NCI-H524 treated with DMSO at 0.1 percent for 48 hours (cell line): ENCODE measurements around the gene B4GALNT4.
"Not testable (repeated sequence)": the region's sequence is repeated elsewhere in the genome, so short reads cannot be mapped to it uniquely, and the experiment has no call there.

ENCODE experiments used
- DNase-seq: peaks from one replicate; lab custom pipeline; 2025; lab: John Stamatoyannopoulos, UW

Gene B4GALNT4

DNA sequence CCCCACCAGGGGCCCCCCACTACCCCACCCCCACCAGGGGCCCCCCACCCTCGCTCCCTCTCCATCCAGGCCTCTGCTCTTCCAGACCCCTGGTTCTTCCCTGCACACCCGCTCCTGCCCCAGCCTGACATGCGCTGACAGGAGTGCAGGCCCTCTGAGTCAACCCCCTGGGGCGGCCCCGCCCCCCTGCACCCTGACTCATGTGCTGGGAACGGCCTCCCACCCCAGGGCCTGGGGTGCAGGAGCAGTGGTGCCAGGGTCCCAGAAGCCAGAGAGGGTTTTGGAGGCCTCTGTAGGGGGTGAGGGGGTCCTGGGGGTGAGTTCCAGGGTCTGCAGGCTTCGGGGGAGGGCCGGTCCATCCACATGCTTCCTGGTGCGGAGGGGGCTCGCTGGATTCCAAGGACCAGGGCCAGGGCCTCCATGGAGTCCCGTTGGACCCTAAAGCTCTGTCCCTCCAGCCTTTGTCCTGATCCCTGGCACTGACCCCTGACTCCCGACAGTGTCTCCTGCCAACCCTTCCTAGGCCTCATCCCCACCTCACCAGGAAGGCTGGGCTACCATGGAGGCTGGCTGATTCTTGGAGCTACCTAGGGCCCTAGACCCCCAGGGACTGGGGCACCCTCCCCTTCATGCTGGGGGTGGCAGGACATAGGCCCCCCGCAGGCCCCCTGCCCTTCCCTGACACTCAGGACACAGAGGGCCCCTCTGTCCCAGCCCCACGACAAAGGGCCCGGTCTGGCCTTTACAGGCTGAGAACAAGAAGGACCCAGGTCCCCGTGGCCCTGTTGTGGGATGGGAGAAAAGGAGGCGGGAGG lies 24.1 kb downstream of the B4GALNT4 start:
- DNase-seq: no peak

DNA sequence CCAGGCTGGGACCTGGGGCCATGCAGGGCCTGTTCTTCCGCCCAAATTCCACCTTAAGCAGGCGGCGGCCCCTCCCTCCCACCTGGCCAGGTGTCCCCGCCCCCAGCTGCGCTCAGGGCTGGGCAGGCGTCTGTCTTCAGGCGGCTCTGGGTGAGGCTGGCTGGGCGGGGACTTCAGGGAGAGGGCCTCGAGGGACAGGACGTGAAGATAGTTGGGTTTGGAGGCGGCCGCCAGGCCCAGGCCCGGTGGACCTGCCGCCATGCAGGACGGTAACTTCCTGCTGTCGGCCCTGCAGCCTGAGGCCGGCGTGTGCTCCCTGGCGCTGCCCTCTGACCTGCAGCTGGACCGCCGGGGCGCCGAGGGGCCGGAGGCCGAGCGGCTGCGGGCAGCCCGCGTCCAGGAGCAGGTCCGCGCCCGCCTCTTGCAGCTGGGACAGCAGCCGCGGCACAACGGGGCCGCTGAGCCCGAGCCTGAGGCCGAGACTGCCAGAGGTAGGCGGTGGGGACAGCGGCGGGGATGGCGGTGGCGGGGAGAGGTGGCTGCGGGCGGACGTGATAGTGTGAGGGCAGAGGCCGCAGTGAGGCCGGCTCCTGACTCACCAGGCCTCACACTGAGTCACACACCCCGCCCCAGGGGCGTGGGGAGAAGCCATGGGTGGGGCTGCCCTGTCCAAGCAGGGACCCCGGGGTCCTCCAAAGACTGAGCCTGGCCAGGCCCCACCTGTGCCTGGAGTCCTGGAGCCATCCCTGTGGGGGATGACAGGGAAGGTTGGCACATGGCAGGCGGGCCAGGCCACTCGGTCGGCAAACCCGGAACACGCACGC lies 24.9 kb downstream of the B4GALNT4 start, which contains the start of gene PKP3:
PKP3 (plus strand) TSS at position 176 of the 824 bp plus-strand sequence; CDS start at position 260, 84 bp downstream.
- DNase-seq: no peak

DNA sequence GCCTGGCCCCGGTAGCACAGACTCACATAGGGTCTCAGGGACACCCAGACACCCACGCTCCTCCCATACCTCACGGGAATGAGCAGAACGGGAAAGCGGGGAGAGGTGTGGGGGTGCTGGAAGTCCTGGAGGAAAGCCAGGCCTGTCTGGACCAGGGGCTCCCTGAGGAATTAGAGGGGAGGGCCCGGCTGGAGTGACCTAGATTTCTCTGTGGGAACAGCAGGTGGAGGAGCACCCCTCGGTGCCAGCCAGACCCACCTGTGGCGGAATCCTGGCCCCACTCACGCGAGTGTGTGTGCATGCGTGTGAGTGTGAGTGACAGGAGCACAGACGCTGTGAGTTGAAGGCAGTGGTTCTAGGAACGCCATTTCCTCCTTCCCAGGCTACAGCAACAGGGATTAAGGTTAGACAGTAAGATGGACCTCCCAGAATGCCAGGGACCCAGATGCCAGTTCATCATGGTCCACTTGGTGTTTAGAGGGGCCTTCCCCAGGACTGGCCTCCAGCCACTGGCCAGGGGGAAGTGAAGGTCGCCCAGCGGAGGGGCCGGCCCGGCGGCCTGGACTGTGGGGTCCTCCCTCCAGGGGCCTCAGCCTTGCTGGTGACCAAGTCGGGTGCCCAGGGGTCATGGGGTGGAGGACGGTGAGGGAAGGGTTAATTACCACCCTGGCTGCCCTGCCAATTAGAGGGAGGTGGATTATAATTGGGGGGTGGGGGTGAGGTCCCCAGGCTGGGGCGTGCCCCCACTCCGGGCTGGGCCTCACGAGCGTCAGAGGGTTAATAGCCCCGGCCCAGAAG lies 25.8 kb downstream of the B4GALNT4 start:
- no peak for DNase-seq

DNA sequence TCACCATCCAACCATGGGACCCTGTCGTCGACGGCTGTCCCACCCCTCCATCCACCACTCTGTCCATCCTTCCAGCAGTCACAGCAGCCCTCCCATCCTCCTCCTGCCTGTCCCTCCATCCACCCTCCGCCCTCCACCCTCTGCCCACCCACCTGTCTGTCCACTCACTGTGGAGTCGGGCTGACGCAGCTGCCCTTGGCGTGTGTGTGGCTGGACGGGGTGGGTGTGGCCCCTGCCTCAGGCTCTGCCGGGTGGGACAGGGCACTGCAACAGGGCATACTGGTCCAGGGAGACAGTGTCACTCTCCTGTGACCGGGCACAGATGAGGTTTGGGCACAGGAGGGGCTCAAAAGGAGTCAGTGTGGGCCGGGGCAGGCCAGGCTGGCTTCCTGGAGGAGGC lies 26.6 kb downstream of the B4GALNT4 start:
- DNase-seq: no peak

DNA sequence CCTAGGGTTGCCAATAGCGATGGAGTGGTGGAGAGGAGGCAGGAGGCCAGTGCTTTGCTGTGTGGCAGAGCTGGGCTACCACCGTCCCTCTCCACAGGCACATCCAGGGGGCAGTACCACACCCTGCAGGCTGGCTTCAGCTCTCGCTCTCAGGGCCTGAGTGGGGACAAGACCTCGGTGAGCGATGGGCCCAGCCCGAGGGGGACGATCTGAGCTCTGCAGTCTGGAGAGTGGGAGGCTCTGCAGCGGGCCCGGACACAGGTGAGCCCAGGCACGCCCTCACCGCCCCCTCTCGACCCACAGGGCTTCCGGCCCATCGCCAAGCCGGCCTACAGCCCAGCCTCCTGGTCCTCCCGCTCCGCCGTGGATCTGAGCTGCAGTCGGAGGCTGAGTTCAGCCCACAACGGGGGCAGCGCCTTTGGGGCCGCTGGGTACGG lies 27.2 kb downstream of the B4GALNT4 start:
- no peak for DNase-seq

DNA sequence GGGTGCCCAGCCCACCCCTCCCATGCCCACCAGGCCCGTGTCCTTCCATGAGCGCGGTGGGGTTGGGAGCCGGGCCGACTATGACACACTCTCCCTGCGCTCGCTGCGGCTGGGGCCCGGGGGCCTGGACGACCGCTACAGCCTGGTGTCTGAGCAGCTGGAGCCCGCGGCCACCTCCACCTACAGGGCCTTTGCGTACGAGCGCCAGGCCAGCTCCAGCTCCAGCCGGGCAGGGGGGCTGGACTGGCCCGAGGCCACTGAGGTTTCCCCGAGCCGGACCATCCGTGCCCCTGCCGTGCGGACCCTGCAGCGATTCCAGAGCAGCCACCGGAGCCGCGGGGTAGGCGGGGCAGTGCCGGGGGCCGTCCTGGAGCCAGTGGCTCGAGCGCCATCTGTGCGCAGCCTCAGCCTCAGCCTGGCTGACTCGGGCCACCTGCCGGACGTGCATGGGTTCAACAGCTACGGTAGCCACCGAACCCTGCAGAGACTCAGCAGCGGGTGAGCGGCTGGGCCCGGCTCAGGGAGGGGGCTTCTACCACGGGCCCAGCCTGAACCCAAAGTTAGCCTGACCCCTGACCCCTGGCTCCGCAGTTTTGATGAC lies 27.7 kb downstream of the B4GALNT4 start:
- no peak for DNase-seq

DNA sequence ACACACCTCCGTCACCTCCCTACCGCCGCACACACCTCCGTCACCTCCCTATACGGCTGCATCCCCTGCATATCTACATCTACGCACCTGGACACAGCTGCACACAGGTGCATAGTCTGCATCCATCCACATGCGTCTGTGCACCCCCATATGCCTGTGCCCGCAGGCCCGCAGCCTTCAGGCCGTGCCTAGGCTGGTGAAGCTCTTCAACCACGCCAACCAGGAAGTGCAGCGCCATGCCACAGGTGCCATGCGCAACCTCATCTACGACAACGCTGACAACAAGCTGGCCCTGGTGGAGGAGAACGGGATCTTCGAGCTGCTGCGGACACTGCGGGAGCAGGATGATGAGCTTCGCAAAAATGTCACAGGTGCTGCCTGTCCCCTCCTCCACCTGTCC lies 29.5 kb downstream of the B4GALNT4 start:
- no peak for DNase-seq

DNA sequence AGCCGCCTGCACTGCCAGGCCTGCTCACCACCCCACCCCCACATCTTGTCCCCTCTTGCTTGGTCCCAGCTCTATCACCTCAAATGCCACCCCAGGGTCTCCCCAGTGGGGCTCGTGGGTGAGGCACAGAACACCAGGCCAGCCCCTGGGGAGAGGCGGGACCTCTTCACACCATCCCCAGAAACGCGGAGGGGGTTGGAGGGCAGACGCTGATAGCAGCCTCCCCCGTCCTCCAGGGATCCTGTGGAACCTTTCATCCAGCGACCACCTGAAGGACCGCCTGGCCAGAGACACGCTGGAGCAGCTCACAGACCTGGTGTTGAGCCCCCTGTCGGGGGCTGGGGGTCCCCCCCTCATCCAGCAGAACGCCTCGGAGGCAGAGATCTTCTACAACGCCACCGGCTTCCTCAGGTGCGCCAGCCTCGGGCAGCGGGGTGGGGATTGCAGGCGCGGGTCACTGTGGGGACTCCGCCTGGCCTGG lies 30.5 kb downstream of the B4GALNT4 start:
- DNase-seq: no peak

DNA sequence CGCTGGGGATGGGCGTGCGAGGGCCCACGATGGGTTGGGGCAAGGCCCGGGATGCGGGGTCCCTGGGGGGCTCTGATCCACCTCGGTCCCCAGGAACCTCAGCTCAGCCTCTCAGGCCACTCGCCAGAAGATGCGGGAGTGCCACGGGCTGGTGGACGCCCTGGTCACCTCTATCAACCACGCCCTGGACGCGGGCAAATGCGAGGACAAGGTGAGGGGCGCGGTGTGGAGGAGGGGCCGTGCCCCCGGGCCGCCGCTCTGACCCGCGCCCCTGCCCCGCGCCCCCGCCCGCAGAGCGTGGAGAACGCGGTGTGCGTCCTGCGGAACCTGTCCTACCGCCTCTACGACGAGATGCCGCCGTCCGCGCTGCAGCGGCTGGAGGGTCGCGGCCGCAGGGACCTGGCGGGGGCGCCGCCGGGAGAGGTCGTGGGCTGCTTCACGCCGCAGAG lies 31.0 kb downstream of the B4GALNT4 start:
- DNase-seq: no peak

DNA sequence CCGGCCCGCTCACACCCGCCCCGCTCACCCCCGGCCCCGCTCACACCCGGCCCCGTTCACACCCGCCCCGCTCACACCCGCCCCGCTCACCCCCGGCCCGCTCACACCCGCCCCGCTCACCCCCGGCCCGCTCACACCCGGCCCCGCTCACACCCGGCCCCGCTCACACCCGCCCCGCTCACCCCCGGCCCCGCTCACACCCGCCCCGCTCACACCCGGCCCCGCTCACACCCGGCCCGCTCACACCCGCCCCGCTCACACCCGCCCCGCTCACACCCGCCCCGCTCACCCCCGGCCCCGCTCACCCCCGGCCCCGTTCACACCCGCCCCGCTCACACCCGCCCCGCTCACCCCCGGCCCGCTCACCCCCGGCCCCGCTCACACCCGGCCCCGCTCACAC lies 31.9 kb downstream of the B4GALNT4 start:
- DNase-seq: not testable (repeated sequence)

DNA sequence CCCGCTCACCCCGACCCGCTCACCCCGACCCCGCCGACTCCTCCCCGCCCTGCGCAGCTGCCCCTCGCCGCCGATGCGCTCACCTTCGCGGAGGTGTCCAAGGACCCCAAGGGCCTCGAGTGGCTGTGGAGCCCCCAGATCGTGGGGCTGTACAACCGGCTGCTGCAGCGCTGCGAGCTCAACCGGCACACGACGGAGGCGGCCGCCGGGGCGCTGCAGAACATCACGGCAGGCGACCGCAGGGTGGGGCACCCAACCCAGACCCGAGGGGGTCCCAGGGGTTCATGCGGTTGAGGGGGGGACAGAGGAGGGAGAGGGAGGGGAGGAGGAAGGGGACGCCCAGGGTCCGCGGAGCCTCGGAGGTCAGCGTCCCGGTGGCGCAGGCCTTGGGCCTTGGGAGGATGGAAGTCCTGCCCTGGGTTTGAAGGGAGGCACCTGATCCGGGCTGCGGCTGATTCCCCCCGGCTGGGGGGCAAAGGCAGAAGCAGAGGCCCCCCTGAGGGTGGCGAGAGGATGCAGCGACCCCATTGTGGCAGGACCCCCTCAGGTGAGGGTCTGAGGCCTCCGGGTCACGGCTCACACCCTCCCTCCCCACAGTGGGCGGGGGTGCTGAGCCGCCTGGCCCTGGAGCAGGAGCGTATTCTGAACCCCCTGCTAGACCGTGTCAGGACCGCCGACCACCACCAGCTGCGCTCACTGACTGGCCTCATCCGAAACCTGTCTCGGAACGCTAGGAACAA lies 33.9 kb downstream of the B4GALNT4 start:
- DNase-seq: no peak

DNA sequence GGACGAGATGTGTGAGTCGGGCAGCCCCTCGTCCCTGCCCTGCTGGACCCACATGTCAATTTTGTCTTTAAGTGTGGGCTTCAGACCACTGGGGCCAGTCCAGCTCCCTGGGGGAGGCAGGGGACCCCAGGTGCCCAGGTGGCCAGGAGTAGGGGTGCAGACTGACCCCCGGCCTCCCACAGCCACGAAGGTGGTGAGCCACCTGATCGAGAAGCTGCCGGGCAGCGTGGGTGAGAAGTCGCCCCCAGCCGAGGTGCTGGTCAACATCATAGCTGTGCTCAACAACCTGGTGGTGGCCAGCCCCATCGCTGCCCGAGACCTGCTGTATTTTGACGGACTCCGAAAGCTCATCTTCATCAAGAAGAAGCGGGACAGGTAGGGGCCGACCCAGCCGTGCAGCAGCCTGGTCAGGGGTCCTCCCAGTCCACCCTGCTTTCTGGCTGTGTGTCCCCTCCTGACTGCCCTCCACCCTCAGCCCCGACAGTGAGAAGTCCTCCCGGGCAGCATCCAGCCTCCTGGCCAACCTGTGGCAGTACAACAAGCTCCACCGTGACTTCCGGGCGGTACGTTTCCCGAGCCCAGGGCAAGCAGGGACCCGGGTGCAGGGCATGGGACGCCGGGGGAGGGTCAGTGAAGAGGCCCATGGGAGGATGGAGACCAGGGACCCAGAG lies 34.6 kb downstream of the B4GALNT4 start:
- DNase-seq: no peak

DNA sequence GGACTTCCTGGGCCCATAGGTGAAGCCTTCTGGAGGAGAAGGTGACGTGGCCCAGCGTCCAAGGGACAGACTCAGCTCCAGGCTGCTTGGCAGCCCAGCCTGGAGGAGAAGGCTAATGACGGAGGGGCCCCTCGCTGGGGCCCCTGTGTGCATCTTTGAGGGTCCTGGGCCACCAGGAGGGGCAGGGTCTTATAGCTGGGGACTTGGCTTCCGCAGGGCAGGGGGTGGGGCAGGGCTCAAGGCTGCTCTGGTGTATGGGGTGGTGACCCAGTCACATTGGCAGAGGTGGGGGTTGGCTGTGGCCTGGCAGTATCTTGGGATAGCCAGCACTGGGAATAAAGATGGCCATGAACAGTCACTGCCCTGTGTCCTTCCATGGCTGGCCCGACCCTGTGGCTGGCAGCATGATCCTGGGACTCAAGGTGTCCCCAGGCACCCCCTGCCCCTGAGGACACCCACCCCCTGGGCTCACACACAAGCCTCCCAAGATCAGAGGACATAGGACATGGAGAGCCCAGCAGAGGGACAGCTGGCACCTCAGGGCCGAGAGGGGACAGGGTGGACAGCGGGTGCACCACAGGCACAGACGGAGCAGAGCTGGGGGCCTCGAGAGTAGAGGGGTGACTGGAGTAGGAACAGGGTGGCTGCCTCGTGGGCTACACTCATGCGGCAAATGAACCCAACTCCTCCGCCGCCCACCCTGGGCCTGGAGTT lies 35.4 kb downstream of the B4GALNT4 start:
- no peak for DNase-seq

DNA sequence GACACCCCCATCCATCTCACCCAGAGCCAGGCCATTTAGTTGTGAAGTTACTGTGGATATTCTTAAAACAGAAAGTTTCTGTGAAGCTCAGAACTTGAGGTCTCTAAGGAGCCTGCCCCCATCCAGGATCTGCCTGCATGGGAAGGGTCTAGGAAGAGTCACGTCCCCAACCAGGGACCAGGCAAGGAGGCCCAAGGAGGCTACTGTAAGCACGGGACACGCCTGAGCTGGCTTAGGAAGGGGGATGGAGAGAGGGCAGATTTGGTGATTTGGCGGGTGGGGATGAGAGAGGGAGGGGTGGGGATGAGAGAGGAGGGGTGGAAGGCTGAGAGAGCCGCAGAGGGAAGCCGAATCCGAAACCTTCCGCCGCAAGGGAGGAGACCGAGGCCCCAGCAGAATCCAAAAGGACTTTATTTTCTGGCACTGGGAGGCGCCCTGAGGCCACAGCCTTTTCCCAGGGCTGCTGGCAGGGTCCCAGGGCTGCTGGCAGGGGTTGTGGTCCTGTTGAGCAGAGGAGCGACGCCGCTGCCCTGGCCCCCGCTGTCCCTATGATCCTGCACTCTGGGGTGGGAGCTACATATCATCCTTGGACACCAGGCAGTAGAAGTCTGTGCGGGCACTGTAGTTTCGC lies 36.1 kb downstream of the B4GALNT4 start:
- no peak for DNase-seq

DNA sequence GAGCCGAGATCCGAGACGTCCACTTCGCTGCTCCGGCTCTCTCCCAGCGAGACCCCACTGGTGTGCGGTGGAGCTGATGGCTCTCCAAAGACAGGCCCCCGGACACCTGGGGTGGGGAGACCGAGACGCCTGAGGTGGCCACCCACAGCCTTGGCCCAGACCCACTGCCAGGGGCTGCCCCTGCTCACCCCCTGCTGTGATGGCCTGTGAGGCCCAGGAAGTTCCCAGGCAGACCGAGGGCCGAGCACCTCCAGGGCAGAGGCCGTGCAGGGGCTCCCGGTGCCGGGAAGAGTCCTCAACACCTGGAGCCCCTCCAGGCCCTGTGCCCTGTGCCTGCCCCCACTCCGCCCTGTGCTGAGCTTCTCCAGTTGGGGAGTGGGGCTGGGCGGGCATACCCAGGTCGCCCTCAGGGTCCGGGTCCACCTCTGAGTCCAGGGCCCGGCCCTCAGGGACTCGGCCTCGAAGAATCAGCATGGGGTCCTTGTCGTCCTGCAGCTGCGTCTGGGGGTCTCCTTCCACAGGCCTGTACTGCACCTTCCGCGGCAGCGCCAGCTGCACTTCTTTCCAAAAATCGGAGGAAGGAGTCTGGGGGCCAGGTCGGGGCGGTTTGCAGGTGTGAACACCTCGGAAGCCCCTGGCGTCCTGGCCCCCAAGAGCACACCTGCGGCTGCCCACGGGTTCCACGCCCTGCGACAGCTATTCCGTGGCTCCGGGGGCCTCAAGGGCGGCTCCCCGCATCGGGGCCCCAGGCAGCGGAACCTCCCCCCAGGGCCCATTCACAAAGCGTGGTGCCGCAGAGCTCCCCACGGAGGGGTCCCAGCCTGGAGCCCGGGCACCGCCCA lies 36.9 kb downstream of the B4GALNT4 start:
- no peak for DNase-seq

DNA sequence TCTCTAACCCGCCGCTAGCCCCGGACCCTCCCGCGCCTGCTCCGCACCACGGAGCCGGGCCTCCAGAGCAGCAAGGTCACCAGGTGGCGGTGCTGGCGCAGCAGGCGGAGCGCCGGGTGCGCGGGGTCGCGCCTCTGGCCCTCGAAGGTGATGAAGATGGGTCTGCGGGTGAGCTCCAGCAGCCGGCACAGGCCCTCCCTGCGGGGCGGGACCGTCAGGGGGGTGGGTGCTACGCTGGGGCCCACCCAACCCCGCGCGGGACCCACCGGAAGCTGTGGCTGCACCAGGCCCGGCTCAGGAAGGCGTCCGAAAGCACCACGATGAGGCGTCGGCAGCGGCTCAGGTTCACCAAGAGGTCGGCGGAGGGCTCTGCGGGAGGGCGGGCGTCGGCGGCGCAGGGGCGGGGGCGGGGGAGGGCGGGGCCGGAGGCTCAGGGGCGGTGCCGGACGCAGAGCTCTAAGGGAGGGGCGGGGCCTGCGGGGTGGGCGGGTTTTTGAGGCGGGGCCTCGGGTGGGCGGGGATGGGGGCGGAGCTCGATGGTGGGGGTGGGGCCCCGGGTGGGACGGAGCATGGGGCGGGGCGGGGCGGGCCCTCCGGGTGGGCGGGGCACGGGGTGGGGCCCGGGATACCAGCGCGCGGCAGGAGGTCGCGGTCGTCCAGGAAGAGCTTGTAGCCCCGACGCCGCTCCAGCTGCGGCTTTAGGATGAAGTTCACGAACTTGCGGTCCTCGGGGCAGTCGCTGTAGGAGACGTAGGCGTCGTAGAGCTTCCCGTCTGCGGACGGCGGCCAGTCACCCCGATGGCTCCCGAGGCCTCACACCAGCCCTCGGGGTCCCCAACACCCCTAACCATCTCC lies 37.7 kb downstream of the B4GALNT4 start:
- no peak for DNase-seq

DNA sequence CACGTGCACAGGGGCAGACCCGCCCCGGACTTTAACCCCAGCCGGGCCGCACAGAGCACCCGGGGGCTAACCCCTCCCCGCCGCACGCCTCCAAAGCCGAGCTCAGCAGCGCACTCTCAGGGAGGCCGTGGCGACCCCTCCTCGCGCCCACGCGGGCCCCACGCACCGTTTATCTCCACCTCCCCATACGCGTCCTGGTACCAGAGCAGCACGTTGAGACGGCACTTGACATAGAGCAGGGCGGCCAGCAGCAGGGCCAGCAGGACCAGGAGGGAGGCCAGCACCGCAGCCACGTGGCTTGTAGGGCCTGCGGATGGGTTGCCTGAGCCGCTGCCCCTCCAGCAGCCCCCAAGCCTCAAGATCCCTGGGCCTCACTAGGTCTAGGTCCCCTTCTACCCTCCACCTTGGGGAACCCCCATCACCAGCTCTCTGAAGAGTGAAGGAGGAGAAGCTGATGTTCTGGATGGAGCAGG lies 38.4 kb downstream of the B4GALNT4 start:
- no peak for DNase-seq
